ENCODE data around the gene GARS1. TPM values are rescaled to one million over a fixed set of nuclear protein-coding genes. Genes with fewer than 3 reads are reported as not detected.

GARS1 gene
- total RNA-seq, 6 experiments from 2014 or later = 31.4 to 155 (median 44.7) TPM

DNA sequence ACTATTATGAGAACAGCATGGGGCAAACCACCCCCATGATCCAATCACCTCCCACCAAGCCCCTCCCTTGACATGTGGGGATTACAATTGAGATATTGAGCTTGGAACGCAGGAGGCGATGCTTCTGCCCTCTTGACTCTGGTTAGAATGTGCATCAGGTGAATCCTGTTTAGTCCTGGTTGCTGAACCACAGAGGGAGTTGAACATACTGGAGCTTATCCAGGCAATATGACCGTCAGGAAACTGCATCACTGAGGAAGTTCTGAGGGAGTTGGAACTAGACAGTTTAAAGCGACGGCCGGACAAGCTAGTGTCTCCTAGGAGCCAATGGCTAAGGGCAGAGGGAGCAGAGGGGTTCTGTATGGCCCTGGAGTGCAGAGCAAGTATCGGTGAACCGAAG lies 31.8 kb upstream of the GARS1 start:
- H3K27me3 ChIP-seq = no peaks in the 10 kb centered on the region
- WGBS (ENCODE audit: insufficient coverage, low coverage, low lambda C conversion rate, missing lambda C conversion rate) = 70% methylated on average over 6 of the region's 8 CpGs
- TF ChIP-seq POLR2A (IDR thresholded peaks at IDR 0.05) = no peak
- TF ChIP-seq, protein P1, sequence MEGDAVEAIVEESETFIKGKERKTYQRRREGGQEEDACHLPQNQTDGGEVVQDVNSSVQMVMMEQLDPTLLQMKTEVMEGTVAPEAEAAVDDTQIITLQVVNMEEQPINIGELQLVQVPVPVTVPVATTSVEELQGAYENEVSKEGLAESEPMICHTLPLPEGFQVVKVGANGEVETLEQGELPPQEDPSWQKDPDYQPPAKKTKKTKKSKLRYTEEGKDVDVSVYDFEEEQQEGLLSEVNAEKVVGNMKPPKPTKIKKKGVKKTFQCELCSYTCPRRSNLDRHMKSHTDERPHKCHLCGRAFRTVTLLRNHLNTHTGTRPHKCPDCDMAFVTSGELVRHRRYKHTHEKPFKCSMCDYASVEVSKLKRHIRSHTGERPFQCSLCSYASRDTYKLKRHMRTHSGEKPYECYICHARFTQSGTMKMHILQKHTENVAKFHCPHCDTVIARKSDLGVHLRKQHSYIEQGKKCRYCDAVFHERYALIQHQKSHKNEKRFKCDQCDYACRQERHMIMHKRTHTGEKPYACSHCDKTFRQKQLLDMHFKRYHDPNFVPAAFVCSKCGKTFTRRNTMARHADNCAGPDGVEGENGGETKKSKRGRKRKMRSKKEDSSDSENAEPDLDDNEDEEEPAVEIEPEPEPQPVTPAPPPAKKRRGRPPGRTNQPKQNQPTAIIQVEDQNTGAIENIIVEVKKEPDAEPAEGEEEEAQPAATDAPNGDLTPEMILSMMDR (IDR thresholded peaks at IDR 0.05) = no peak
- H3K9me3 ChIP-seq = no peaks in the 10 kb centered on the region
- peak in 2 of 4 donors; percentile 16 to 26 for ATAC-seq
- intact Hi-C loops (cut with DNase I) = no loop called here
- no peak overlapping the region for H3K4me3 ChIP-seq
- no peak overlapping the region for H3K27ac ChIP-seq
- no peaks in the 10 kb centered on the region for H3K4me1 ChIP-seq
- peaks cover 0 to 17% (median 2%) of the 10 kb centered on the region in 4 donors for H3K36me3 ChIP-seq
- DNase-seq = no peak

DNA sequence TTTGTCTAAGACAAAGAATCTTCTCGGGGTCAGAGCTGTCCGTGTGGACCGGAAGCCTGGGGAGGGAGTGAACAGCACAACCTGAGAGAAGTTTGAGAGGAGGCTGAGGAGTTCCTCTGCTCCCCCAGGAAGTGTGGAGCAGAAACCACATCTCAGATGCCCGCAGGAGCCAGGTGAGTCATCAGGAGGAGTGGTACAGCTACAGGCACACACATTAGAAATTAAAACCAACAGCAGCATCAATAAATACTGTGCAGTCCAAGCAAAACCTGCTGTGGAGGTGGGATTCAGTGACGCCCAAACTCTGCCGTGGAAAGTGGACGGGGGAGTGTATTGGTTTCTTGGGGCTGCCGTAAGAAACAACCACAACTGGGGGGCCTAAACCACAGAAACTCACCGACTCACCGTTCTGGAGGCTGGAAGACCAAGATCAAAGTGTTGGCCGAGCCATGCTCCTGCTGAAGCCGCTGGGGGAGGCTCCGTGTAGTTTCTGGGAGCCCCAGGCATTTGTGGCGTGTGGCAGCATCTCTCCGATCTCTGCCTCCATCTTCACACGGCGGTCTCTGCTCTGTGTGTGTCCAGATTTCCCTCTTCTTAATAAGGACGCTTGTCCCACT lies 31.2 kb upstream of the GARS1 start:
- no peak for TF ChIP-seq POLR2A (IDR thresholded peaks at IDR 0.05)
- TF ChIP-seq, protein P1 (IDR thresholded peaks at IDR 0.05) = no peak
- DNase-seq (no peak), ATAC-seq (no peak)
- no peak overlapping the region for H3K4me3 ChIP-seq
- intact Hi-C loops (cut with DNase I) = no loop called here
- H3K27ac ChIP-seq = no peak overlapping the region
- no peaks in the 10 kb centered on the region for H3K9me3 ChIP-seq
- no peaks in the 10 kb centered on the region for H3K27me3 ChIP-seq
- peaks cover 0 to 22% (median 2%) of the 10 kb centered on the region in 4 donors for H3K36me3 ChIP-seq
- H3K4me1 ChIP-seq = no peaks in the 10 kb centered on the region
- 86% methylated on average over 13 of the region's 18 CpGs for WGBS (ENCODE audit: insufficient coverage, low coverage, low lambda C conversion rate, missing lambda C conversion rate)

DNA sequence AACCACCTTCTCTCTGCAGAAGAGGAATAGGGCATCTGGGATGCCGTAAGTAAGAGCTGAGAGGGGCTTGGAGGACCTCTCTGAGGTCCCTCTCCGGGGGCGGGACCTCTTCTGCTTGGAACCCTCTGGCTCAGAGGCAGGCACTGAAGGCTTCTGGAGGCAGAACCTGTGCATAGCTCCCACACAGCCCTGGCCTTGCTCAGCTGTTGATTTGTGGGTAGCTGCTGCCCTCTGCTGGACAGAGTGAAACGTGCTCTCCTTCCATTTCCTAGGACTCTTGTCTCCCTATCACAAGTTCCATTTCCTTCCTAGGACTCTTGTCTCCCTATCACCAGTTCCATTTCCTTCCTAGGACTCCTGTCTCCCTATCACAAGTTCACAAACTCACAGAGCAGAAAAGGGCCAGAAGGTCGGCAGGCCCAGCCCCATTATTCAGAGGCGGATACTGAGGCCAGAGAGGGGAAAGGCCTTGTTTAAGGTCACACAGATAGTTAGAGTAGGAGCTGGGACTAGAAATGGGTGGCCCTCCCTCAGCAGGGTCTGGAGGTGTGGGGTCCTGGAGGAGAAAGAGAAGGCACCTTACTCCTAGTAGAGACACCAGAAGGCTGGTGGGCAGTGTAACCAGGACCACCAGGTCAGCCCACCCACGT lies 30.3 kb upstream of the GARS1 start:
- no peaks in the 10 kb centered on the region for H3K4me1 ChIP-seq
- WGBS (ENCODE audit: insufficient coverage, low coverage, low lambda C conversion rate, missing lambda C conversion rate) = 20% methylated on average over 3 of the region's 7 CpGs
- no peak overlapping the region for H3K27ac ChIP-seq
- no peaks in the 10 kb centered on the region for H3K27me3 ChIP-seq
- no peaks in the 10 kb centered on the region for H3K9me3 ChIP-seq
- intact Hi-C loops (cut with DNase I) = no loop called here
- ATAC-seq (peak; percentile 97 to 99 (median 98)), DNase-seq (peak; percentile 74 to 82 (median 76))
- H3K36me3 ChIP-seq = peaks cover 0 to 25% (median 2%) of the 10 kb centered on the region in 4 donors
- TF ChIP-seq POLR2A (IDR thresholded peaks at IDR 0.05) = no peak
- TF ChIP-seq, protein P1 (IDR thresholded peaks at IDR 0.05) = peak; percentile 82 to 90 (median 87)
- H3K4me3 ChIP-seq = no peak overlapping the region

DNA sequence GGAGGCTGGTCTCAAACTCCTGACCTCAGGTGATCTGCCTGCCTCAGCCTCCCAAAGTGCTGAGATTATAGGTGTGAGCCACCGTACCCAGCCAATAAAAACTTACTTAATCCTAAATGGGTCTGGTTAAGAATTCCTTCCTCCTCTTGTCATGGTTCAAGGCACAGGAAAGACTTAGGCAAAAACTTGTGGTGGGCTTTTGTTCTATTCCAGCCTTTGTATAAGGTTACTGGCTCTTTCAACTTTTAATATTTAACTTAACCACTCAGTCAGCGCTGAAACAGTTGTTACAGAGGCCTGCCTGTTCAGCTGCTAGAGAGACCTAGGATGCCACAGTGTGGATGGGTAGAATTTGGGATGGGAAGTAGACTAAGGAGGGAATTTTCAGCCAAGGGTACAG lies 28.1 kb upstream of the GARS1 start:
- no peak overlapping the region for H3K4me3 ChIP-seq
- H3K27me3 ChIP-seq = no peaks in the 10 kb centered on the region
- peaks cover 0 to 22% (median 2%) of the 10 kb centered on the region in 4 donors for H3K36me3 ChIP-seq
- H3K9me3 ChIP-seq = no peaks in the 10 kb centered on the region
- TF ChIP-seq POLR2A (IDR thresholded peaks at IDR 0.05) = no peak
- TF ChIP-seq, protein P1 (IDR thresholded peaks at IDR 0.05) = no peak
- no peak for ATAC-seq
- H3K27ac ChIP-seq = no peak overlapping the region
- 92% methylated on average over 1 of the region's 2 CpGs for WGBS (ENCODE audit: insufficient coverage, low coverage, low lambda C conversion rate, missing lambda C conversion rate)
- H3K4me1 ChIP-seq = no peaks in the 10 kb centered on the region
- no peak for DNase-seq
- intact Hi-C loops (cut with DNase I) = no loop called here

Data from right lobe of liver (tissue), 6 donors.